OCI-LY3 (cell line): ENCODE measurements around the gene FBXO3.

Source experiments
- H2AFZ ChIP-seq: fragments of 200-600, 300-600 bp; shearing (Covaris generic); 2 replicates; pipeline ENCODE4 v1.6.0; 2014; ENCODE audit warnings: antibody characterized with exemption, low read depth, low read length
- H3K27ac ChIP-seq: fragments of 200-600, 300-600 bp; sonication (generic); 2 replicates; pipeline ENCODE4 v1.5.1; 2014; ENCODE audit warnings: mild to moderate bottlenecking, low read length, moderate library complexity, mixed read lengths
- H3K27me3 ChIP-seq: fragments of 200-600, 300-600 bp; sonication (generic); 2 replicates; pipeline ENCODE4 v1.6.1; 2014; ENCODE audit warnings: low read depth, low read length, mixed read lengths
- H3K36me3 ChIP-seq: fragments of 200-600, 300-600 bp; sonication (generic); replicated peaks from 2 replicates; pipeline ENCODE3; 2014; ENCODE audit warnings: low read depth, low read length, mixed read lengths
- H3K4me1 ChIP-seq: fragments of 300-600, 200-600 bp; sonication (generic); 2 replicates; pipeline ENCODE4 v1.6.1; 2014; ENCODE audit warnings: low read length, mixed read lengths
- H3K4me2 ChIP-seq: fragments of 200-600, 300-600 bp; sonication (generic); 2 replicates; pipeline ENCODE4 v1.6.1; 2014; ENCODE audit warnings: low read length, mixed read lengths
- H3K4me3 ChIP-seq: fragments of 300-600, 200-600 bp; sonication (generic); 2 replicates; pipeline ENCODE4 v1.5.1; 2014; ENCODE audit warnings: antibody characterized with exemption, mild to moderate bottlenecking, low read length, moderate library complexity
- H3K79me2 ChIP-seq: fragments of 300-600, 200-600 bp; shearing (Covaris generic); 2 replicates; pipeline ENCODE4 v1.6.1; 2014; ENCODE audit warnings: mild to moderate bottlenecking, low read length, mixed read lengths
- H3K9ac ChIP-seq: fragments of 300-600, 200-600 bp; shearing (Covaris generic); 2 replicates; pipeline ENCODE4 v1.6.0; 2014; ENCODE audit warnings: mild to moderate bottlenecking, low read length, moderate library complexity
- H3K9me3 ChIP-seq: fragments of 200-600, 300-600 bp; shearing (Covaris generic); 2 replicates; pipeline ENCODE4 v1.6.1; 2014; ENCODE audit warnings: low read length, mixed read lengths; ENCODE audit not compliant: insufficient read depth
- H4K20me1 ChIP-seq: fragments of 200-600, 300-600 bp; sonication (generic); 2 replicates; pipeline ENCODE4 v1.6.1; 2016; ENCODE audit warnings: low read length, mixed read lengths; ENCODE audit not compliant: insufficient read depth
- EZH2phosphoT487 ChIP-seq: fragments of 200-600 bp; shearing (Covaris generic); IDR thresholded peaks from 2 replicates; pipeline ENCODE4 v1.6.1; 2018; ENCODE audit warnings: antibody characterized with exemption, mixed run types, low read depth
- TF ChIP-seq, protein P1 (sequence below): fragments of 200-600, 300-600 bp; sonication (generic); IDR thresholded peaks from 2 replicates; pipeline ENCODE4 v1.5.1; 2014; ENCODE audit warnings: antibody characterized with exemption, low read length, low read depth

Gene FBXO3

DNA sequence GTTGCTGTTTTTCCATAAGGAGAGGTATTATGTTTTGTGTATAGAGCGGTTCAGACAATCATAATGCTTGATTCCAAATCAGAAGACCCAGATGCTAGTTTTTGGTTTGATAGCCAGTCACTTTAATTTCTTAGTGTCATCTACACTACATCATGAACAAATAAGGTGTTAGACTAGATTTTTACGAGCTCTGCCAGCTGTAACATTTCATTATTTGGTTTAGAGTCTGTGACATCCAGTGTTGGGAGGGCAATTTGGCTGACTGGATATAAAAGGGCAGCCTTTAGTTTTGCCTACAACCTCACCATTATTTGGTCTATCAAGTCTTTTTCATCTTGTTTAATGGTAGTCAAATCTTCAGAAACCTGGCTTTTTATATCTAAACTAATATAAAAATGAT is 30.2 kb upstream of the FBXO3 start:
- Histone ChIP-seq H3K4me1 (peaks cover 7% of the 10 kb centered on the region), H3K27me3 (peaks cover 59% of the 10 kb centered on the region), H4K20me1 (no peaks in the 10 kb centered on the region), H3K4me3 (no peak overlapping the region), H2AFZ (no peak overlapping the region), H3K27ac (no peak overlapping the region), H3K9me3 (no peaks in the 10 kb centered on the region), H3K9ac (no peak overlapping the region), H3K36me3 (no peaks in the 10 kb centered on the region), H3K79me2 (no peaks in the 10 kb centered on the region), H3K4me2 (no peak overlapping the region)
- no peak for TF ChIP-seq EZH2phosphoT487
- TF ChIP-seq, protein P1, sequence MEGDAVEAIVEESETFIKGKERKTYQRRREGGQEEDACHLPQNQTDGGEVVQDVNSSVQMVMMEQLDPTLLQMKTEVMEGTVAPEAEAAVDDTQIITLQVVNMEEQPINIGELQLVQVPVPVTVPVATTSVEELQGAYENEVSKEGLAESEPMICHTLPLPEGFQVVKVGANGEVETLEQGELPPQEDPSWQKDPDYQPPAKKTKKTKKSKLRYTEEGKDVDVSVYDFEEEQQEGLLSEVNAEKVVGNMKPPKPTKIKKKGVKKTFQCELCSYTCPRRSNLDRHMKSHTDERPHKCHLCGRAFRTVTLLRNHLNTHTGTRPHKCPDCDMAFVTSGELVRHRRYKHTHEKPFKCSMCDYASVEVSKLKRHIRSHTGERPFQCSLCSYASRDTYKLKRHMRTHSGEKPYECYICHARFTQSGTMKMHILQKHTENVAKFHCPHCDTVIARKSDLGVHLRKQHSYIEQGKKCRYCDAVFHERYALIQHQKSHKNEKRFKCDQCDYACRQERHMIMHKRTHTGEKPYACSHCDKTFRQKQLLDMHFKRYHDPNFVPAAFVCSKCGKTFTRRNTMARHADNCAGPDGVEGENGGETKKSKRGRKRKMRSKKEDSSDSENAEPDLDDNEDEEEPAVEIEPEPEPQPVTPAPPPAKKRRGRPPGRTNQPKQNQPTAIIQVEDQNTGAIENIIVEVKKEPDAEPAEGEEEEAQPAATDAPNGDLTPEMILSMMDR: no peak

DNA sequence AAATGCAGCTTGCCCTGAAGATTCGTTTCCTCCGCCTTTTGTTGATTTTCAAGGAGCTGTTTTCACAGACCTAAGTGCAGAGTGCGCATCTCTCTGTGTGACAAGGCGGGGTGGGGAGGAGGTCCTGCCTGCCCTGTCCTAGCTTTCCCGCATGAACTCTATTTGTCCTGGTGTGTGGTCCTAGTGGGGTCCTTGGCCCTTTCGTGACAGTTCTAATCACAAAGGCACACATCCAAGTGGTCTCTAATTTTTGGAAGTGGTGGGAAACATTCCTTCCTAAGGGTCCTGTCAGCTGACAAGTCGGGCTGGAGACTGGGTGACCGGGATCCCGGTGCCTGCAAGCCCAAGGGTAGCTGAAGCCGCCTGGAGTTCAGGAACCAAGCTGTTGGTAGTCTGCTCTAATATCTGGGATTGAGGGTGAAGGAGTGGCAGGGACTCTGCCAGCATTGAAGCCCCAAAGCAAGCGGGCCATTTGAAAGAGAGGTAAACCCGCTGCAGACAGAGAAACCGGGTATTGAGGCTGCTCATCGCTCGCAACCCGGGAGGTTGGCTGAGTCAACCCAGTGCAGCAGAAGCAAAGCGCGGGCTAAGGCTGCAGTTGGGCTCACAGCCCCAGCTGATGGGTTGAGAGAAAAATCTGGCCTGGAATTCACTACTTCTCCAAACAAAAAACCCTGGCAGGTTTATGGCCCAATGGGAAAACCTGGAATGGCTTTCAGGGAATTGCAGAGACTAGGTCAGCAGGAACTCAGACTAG is 28.1 kb upstream of the FBXO3 start:
- Histone ChIP-seq H3K79me2 (no peaks in the 10 kb centered on the region), H3K27me3 (peaks cover 74% of the 10 kb centered on the region), H3K27ac (no peak overlapping the region), H3K4me1 (peaks cover 7% of the 10 kb centered on the region), H3K4me3 (no peak overlapping the region), H3K4me2 (no peak overlapping the region), H3K36me3 (no peaks in the 10 kb centered on the region), H3K9me3 (no peaks in the 10 kb centered on the region), H3K9ac (no peak overlapping the region), H4K20me1 (no peaks in the 10 kb centered on the region), H2AFZ (no peak overlapping the region)
- no peak for TF ChIP-seq EZH2phosphoT487
- TF ChIP-seq, protein P1: no peak

DNA sequence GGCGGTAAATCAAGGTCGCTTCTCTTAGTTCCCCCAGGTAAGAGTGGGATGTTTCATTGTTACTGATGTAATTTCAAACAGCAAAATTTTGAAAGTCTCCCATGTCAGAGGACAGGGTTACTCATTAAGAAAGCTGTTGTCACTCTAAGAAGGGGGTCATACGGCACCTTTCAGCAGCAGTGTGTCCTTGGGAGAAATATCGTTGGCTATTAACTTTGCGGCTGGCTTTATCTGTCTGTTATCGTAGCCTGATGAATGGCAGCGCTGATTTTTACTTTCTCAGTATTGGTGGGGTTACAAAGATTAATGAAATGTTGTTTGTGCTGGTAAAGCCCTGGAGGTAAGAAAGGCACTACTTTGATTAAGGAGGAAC is 27.5 kb upstream of the FBXO3 start:
- Histone ChIP-seq H3K4me2 (no peak overlapping the region), H3K36me3 (no peaks in the 10 kb centered on the region), H3K9ac (no peak overlapping the region), H3K9me3 (no peaks in the 10 kb centered on the region), H4K20me1 (no peaks in the 10 kb centered on the region), H2AFZ (no peak overlapping the region), H3K4me1 (peaks cover 5% of the 10 kb centered on the region), H3K27ac (no peak overlapping the region), H3K4me3 (no peak overlapping the region), H3K79me2 (no peaks in the 10 kb centered on the region), H3K27me3 (peaks cover 74% of the 10 kb centered on the region)
- no peak for TF ChIP-seq EZH2phosphoT487
- TF ChIP-seq, protein P1: no peak

DNA sequence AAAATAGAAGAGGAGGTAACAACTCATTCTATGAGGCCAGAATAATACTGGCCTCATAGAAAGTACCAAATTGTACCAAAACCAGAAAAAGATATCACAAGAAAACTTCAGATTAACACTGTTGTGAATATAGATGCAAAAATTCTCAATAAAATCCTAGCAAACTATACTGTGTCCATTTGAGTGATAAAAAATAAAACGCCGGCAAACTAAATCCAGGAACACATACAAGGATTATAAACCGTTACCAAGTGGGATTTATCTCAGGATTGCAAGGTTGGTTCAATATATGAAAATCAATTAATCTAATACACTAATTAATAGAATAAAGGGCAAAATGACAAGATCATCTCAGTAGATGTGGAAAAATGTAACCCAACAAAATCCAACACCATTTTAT is 23.6 kb upstream of the FBXO3 start:
- Histone ChIP-seq H3K4me2 (no peak overlapping the region), H3K79me2 (no peaks in the 10 kb centered on the region), H3K9me3 (no peaks in the 10 kb centered on the region), H3K36me3 (no peaks in the 10 kb centered on the region), H3K27ac (no peak overlapping the region), H3K27me3 (peaks cover 66% of the 10 kb centered on the region), H3K9ac (no peak overlapping the region), H2AFZ (no peak overlapping the region), H3K4me1 (no peaks in the 10 kb centered on the region), H3K4me3 (no peak overlapping the region), H4K20me1 (no peaks in the 10 kb centered on the region)
- TF ChIP-seq, protein P1: no peak
- no peak for TF ChIP-seq EZH2phosphoT487
